H1 (cell line): ENCODE data around the gene STT3B. TPM values are rescaled to one million over a fixed set of nuclear protein-coding genes. Genes with fewer than 3 reads are reported as not detected.

ENCODE experiments used
- GTF2F1 ChIP-seq: IDR thresholded peaks from 2 replicates; pipeline ENCODE4 v1.6.1; 2012; ENCODE audit warnings: low read depth, low read length, improper control_type of control experiment, borderline replicate concordance
- polyA plus RNA-seq, 7 experiments: library from polyadenylated mRNA; depleted of rRNA in 3 of 7; stranded (reverse) in 5 of 7; unstranded in 2 of 7; fragments of >200 nt in 5 of 7; fragments of 200-250 nt in 2 of 7; gene quantifications; 1 replicate in 5 of 7; 2 replicates in 1 of 7; 4 replicates in 1 of 7; pipeline versions ENCODE4 v1.2.1 to v1.2.3, GENCODE V29; 2011 to 2013; ENCODE audit warnings: missing spikeins in 2 of 7, mixed read lengths in 2 of 7
- total RNA-seq: library from RNA; stranded (reverse); fragmentation: NEBNext Ultra II Directional; extraction: Animal tissue kit (Norgen Biotek cat#: 25700); gene quantifications from 2 replicates; pipeline ENCODE4 v1.2.1, GENCODE V29; 2021
- TF ChIP-seq, protein P1 (sequence below): fragments of 300-600 bp; sonication (generic); IDR thresholded peaks from 2 replicates; pipeline ENCODE4 v1.7.1; 2012; ENCODE audit warnings: low read length, moderate library complexity, mild to moderate bottlenecking, inconsistent platforms; ENCODE audit not compliant: insufficient replicate concordance

STT3B gene
- total and polyA plus RNA-seq, 2 of the 8 experiments (the other 6 are each of a cell fraction or from before 2014, with no cell fraction given), result 43.5 to 134 TPM

DNA sequence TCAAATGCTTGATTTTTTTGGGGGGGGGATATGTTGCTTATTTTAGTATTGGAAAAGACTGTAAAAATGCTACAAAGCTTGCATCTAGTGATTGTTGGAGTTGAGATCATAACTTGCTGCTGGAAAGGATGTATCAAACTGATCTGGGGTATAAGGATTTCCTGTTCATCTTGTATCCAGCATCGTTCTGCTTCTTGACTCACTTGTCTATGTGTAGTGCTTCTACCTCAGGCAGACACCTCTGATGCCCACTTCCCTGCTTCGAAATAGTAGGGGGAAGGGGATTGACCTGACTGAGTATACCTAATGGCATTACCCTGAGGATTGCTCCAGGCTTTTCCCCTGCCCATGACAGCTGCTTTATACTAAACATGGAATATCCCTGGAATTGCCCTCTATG is 42.7 kb downstream of the STT3B start (continued):
- TF ChIP-seq, protein P1, sequence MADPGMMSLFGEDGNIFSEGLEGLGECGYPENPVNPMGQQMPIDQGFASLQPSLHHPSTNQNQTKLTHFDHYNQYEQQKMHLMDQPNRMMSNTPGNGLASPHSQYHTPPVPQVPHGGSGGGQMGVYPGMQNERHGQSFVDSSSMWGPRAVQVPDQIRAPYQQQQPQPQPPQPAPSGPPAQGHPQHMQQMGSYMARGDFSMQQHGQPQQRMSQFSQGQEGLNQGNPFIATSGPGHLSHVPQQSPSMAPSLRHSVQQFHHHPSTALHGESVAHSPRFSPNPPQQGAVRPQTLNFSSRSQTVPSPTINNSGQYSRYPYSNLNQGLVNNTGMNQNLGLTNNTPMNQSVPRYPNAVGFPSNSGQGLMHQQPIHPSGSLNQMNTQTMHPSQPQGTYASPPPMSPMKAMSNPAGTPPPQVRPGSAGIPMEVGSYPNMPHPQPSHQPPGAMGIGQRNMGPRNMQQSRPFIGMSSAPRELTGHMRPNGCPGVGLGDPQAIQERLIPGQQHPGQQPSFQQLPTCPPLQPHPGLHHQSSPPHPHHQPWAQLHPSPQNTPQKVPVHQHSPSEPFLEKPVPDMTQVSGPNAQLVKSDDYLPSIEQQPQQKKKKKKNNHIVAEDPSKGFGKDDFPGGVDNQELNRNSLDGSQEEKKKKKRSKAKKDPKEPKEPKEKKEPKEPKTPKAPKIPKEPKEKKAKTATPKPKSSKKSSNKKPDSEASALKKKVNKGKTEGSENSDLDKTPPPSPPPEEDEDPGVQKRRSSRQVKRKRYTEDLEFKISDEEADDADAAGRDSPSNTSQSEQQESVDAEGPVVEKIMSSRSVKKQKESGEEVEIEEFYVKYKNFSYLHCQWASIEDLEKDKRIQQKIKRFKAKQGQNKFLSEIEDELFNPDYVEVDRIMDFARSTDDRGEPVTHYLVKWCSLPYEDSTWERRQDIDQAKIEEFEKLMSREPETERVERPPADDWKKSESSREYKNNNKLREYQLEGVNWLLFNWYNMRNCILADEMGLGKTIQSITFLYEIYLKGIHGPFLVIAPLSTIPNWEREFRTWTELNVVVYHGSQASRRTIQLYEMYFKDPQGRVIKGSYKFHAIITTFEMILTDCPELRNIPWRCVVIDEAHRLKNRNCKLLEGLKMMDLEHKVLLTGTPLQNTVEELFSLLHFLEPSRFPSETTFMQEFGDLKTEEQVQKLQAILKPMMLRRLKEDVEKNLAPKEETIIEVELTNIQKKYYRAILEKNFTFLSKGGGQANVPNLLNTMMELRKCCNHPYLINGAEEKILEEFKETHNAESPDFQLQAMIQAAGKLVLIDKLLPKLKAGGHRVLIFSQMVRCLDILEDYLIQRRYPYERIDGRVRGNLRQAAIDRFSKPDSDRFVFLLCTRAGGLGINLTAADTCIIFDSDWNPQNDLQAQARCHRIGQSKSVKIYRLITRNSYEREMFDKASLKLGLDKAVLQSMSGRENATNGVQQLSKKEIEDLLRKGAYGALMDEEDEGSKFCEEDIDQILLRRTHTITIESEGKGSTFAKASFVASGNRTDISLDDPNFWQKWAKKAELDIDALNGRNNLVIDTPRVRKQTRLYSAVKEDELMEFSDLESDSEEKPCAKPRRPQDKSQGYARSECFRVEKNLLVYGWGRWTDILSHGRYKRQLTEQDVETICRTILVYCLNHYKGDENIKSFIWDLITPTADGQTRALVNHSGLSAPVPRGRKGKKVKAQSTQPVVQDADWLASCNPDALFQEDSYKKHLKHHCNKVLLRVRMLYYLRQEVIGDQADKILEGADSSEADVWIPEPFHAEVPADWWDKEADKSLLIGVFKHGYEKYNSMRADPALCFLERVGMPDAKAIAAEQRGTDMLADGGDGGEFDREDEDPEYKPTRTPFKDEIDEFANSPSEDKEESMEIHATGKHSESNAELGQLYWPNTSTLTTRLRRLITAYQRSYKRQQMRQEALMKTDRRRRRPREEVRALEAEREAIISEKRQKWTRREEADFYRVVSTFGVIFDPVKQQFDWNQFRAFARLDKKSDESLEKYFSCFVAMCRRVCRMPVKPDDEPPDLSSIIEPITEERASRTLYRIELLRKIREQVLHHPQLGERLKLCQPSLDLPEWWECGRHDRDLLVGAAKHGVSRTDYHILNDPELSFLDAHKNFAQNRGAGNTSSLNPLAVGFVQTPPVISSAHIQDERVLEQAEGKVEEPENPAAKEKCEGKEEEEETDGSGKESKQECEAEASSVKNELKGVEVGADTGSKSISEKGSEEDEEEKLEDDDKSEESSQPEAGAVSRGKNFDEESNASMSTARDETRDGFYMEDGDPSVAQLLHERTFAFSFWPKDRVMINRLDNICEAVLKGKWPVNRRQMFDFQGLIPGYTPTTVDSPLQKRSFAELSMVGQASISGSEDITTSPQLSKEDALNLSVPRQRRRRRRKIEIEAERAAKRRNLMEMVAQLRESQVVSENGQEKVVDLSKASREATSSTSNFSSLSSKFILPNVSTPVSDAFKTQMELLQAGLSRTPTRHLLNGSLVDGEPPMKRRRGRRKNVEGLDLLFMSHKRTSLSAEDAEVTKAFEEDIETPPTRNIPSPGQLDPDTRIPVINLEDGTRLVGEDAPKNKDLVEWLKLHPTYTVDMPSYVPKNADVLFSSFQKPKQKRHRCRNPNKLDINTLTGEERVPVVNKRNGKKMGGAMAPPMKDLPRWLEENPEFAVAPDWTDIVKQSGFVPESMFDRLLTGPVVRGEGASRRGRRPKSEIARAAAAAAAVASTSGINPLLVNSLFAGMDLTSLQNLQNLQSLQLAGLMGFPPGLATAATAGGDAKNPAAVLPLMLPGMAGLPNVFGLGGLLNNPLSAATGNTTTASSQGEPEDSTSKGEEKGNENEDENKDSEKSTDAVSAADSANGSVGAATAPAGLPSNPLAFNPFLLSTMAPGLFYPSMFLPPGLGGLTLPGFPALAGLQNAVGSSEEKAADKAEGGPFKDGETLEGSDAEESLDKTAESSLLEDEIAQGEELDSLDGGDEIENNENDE, result no peak
- TF ChIP-seq GTF2F1, result no peak
